ENCODE results near the gene CELF5. TPM values are rescaled to one million over a fixed set of nuclear protein-coding genes. Genes with fewer than 3 reads are reported as not detected.

CELF5 gene
- total RNA-seq, 1 experiment from 2014 or later = 0.48 TPM

DNA sequence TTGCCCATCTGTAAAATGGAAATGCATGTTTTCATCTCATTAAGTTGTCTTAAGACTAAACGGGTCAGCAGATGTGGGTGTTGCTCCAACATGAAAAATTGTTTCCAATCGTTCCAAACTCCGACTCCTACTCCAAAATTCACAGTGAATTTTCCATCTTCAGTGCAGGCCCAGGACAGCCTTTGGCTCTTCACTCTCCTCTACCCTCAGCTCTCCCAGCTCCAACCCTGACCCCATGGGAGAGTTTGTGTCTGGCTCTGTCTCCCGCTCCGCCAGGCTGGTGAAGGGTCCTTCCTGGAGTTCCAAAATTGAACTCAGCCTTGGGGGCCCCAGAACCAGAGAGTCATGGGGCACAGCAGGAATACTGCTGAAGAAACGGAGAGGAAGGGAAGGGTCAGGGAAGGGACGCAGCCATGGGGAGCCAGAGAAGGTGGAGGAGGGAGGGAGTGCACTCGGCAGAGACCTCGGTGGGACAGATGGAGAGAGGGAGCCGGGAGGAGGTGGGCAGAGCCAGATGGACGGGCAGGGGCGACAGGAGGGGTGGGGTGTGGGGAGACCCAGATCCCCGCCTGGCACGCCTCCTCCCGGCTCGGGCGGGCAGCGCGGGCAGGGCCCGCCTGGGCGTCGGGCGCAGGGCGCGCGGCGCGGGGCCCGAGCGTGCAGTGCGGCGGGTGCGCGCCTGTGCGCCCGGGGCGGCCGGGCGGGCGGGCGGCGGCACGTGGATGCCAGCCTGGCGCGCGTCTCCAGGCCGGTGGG, 45.6 kb downstream of the CELF5 start:
- H3K9me3 ChIP-seq (ENCODE audit: insufficient read depth, low read depth) = no peaks in the 10 kb centered on the region
- no peaks in the 10 kb centered on the region for H4K20me1 ChIP-seq (ENCODE audit: insufficient read depth)
- no peaks in the 10 kb centered on the region for H3K4me1 ChIP-seq (replicated peaks; ENCODE audit: insufficient read depth)
- no peak overlapping the region for H3K27ac ChIP-seq
- H3K36me3 ChIP-seq (ENCODE audit: low read depth) = no peaks in the 10 kb centered on the region
- ChIA-PET CTCF (no interaction called here), POLR2A (ENCODE audit: unreplicated experiment) (no interaction called here)
- no peaks in the 10 kb centered on the region for H3K9me2 ChIP-seq (ENCODE audit: insufficient read depth)
- no peak for DNase-seq
- no peak overlapping the region for H2AFZ ChIP-seq
- no peak overlapping the region for H3K4me2 ChIP-seq
- H3F3A ChIP-seq (ENCODE audit: insufficient read depth, low read depth) = 0 out of 2 replicates have a peak, but pooled peaks cover 2% of the 10 kb centered on the region
- TF ChIP-seq, protein P1, sequence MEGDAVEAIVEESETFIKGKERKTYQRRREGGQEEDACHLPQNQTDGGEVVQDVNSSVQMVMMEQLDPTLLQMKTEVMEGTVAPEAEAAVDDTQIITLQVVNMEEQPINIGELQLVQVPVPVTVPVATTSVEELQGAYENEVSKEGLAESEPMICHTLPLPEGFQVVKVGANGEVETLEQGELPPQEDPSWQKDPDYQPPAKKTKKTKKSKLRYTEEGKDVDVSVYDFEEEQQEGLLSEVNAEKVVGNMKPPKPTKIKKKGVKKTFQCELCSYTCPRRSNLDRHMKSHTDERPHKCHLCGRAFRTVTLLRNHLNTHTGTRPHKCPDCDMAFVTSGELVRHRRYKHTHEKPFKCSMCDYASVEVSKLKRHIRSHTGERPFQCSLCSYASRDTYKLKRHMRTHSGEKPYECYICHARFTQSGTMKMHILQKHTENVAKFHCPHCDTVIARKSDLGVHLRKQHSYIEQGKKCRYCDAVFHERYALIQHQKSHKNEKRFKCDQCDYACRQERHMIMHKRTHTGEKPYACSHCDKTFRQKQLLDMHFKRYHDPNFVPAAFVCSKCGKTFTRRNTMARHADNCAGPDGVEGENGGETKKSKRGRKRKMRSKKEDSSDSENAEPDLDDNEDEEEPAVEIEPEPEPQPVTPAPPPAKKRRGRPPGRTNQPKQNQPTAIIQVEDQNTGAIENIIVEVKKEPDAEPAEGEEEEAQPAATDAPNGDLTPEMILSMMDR (conservative IDR thresholded peaks at IDR 0.05) = no peak
- TF ChIP-seq EZH2 (IDR thresholded peaks at IDR 0.05; ENCODE audit: low read depth) = no peak
- H3K27me3 ChIP-seq (ENCODE audit: insufficient read depth, low read depth) = peaks cover 13% of the 10 kb centered on the region; the same call in 1 of the 2 replicates
- no peak overlapping the region for H3K4me3 ChIP-seq
- no TSS peak for BruUV-seq (replicated peaks)
- no peaks in the 10 kb centered on the region for H3K79me2 ChIP-seq (ENCODE audit: low read depth)
- intact Hi-C loops (cut with micrococcal nuclease; ENCODE audit: unreplicated experiment) = no loop called here

DNA sequence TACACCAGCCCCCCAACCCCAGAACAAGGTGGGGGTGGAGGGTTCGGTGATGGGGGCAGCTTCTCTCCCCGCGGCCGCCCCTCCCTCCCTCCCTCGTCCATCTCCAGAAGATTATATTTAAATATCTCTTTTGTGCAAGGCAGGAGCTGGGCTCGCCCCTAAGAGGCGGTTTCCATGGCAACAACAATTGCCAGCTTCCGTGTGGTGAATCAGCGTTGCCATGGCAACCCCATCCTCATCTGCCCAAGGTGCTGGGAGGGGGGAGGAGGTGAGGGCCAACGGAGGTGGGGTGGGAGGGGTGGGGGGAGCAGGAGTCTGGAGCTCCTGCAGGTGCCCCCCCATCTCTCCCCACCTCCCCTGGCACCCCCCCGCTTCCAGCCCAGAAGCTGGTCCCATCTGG, 46.4 kb downstream of the CELF5 start:
- H3K4me2 ChIP-seq = no peak overlapping the region
- no peak for TF ChIP-seq EZH2 (IDR thresholded peaks at IDR 0.05; ENCODE audit: low read depth)
- TF ChIP-seq, protein P1 (conservative IDR thresholded peaks at IDR 0.05) = no peak
- peaks cover 13% of the 10 kb centered on the region; the same call in 1 of the 2 replicates for H3K27me3 ChIP-seq (ENCODE audit: insufficient read depth, low read depth)
- peak in 1 of 2 experiments; percentile 67 for DNase-seq
- intact Hi-C loops (cut with micrococcal nuclease; ENCODE audit: unreplicated experiment) = no loop called here
- ChIA-PET CTCF (interaction anchor here (0.6 kb wide), 1 partner anchor 320 kb away, joined by 5 read pairs; no protein-coding TSS in a partner anchor), POLR2A (ENCODE audit: unreplicated experiment) (no interaction called here)
- H3K79me2 ChIP-seq (ENCODE audit: low read depth) = no peaks in the 10 kb centered on the region
- H2AFZ ChIP-seq = no peak overlapping the region
- H3F3A ChIP-seq (ENCODE audit: insufficient read depth, low read depth) = 0 out of 2 replicates have a peak, but pooled peaks cover 2% of the 10 kb centered on the region
- no peaks in the 10 kb centered on the region for H3K36me3 ChIP-seq (ENCODE audit: low read depth)
- H3K4me3 ChIP-seq = no peak overlapping the region
- H3K9me3 ChIP-seq (ENCODE audit: insufficient read depth, low read depth) = no peaks in the 10 kb centered on the region
- no peaks in the 10 kb centered on the region for H4K20me1 ChIP-seq (ENCODE audit: insufficient read depth)
- no peak overlapping the region for H3K27ac ChIP-seq
- no peaks in the 10 kb centered on the region for H3K9me2 ChIP-seq (ENCODE audit: insufficient read depth)
- no peaks in the 10 kb centered on the region for H3K4me1 ChIP-seq (replicated peaks; ENCODE audit: insufficient read depth)
- BruUV-seq (replicated peaks) = no TSS peak

- CTCF ChIA-PET = no interaction called here
Measured at GRCh38 chr19:3272401-3272931, 48.0 kb downstream of the CELF5 start.

More at GRCh38 chr19:3272401-3272931, 48.0 kb downstream of the CELF5 start:
- DNase-seq = no peak
- Histone ChIP-seq H3K4me2 (no peak overlapping the region), H3K4me1 (replicated peaks; ENCODE audit: insufficient read depth) (no peaks in the 10 kb centered on the region), H3K79me2 (ENCODE audit: low read depth) (no peaks in the 10 kb centered on the region), H3F3A (ENCODE audit: insufficient read depth, low read depth) (0 out of 2 replicates have a peak, but pooled peaks cover 2% of the 10 kb centered on the region), H4K20me1 (ENCODE audit: insufficient read depth) (no peaks in the 10 kb centered on the region), H3K9me3 (ENCODE audit: insufficient read depth, low read depth) (no peaks in the 10 kb centered on the region), H3K36me3 (ENCODE audit: low read depth) (no peaks in the 10 kb centered on the region), H3K27me3 (ENCODE audit: insufficient read depth, low read depth) (peaks cover 13% of the 10 kb centered on the region; the same call in 1 of the 2 replicates), H3K4me3 (no peak overlapping the region), H3K9me2 (ENCODE audit: insufficient read depth) (no peaks in the 10 kb centered on the region), H3K27ac (no peak overlapping the region), H2AFZ (no peak overlapping the region)
- POLR2A ChIA-PET (ENCODE audit: unreplicated experiment) = no interaction called here
- TF ChIP-seq, protein P1 (conservative IDR thresholded peaks at IDR 0.05) = no peak
- no peak for TF ChIP-seq EZH2 (IDR thresholded peaks at IDR 0.05; ENCODE audit: low read depth)
- intact Hi-C loops (cut with micrococcal nuclease; ENCODE audit: unreplicated experiment) = no loop called here
- no TSS peak for BruUV-seq (replicated peaks)

Measured in PC-9 (cell line).